ENCODE data around the gene COL5A2.

COL5A2 gene

DNA sequence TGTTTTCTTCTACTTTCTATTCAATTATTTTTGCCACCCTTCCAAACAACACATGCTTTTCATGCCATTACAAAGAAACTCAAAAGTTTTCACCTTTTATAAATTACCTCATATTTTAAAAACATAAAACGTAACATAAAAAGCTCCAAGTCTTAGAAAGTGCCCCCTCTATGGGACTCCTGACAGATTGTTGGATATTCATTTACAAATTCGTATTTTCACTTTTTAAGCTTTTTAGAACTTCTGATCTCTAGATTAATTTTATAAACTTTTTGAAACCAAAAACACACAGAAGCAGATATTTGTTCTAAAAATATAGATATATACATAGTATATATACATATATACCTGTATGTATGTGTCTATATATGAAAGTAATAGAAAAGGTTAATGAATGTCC lies 1.5 kb downstream of the COL5A2 start:
- FAIRE-seq (no peak), DNase-seq (ENCODE audit: insufficient read length) (no peak)
- TF ChIP-seq POLR2A (IDR thresholded peaks at IDR 0.05; ENCODE audit: low read depth, low read length) (no peak), POLR2AphosphoS5 (IDR thresholded peaks at IDR 0.05; ENCODE audit: low read depth, low read length) (no peak), TAF1 (IDR thresholded peaks at IDR 0.05; ENCODE audit: borderline replicate concordance, low read depth, low read length) (no peak)

DNA sequence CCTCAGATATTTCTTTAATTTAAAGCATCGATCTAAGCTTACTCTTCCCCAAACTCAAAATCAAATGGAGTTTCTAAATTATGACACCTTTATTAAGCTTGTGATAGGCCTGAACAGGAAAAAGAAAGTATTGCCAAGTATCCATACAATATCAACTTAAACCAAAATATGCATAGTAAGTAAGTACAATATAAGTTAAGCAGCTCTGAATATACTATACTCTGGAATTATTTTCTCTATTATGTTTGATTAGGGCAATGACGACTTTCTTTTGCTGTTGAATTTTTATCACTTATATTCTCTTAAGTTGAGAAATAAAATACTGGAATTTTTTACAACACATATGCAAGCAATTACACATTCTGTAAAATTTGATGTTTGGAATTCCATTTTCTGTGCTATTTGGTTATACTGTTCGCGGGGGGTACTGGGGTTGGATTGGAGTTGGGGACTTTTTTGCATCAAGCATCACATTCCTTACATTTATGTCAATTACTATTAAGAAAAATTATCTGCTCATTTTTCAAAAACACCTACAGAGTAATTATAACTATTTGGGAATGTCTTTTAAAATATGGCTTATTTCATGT lies 2.2 kb downstream of the COL5A2 start:
- no peak for DNase-seq (ENCODE audit: insufficient read length)
- TF ChIP-seq POLR2AphosphoS5 (IDR thresholded peaks at IDR 0.05; ENCODE audit: low read depth, low read length) (no peak), TAF1 (IDR thresholded peaks at IDR 0.05; ENCODE audit: borderline replicate concordance, low read depth, low read length) (no peak), POLR2A (IDR thresholded peaks at IDR 0.05; ENCODE audit: low read depth, low read length) (no peak)
- FAIRE-seq = no peak

DNA sequence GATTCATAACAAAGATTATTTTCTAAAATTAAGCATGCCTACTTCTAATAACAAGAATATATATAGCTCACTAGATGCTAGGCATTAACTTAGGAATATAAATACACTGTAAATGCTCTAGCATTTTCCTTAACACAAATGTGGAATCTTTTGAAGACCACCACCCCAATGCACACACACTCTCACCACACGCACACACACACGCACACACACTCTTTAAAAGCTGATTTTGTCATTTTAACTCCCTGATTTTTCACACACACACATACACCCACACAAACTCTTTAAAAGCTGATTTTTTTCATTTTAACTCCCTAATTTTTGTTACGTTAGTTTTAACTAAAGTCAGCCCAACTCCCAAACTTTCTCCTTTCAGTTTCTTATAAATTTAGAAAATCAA lies 3.0 kb downstream of the COL5A2 start:
- TF ChIP-seq TAF1 (IDR thresholded peaks at IDR 0.05; ENCODE audit: borderline replicate concordance, low read depth, low read length) (no peak), POLR2AphosphoS5 (IDR thresholded peaks at IDR 0.05; ENCODE audit: low read depth, low read length) (no peak), POLR2A (IDR thresholded peaks at IDR 0.05; ENCODE audit: low read depth, low read length) (no peak)
- DNase-seq (ENCODE audit: insufficient read length) (no peak), FAIRE-seq (no peak)

DNA sequence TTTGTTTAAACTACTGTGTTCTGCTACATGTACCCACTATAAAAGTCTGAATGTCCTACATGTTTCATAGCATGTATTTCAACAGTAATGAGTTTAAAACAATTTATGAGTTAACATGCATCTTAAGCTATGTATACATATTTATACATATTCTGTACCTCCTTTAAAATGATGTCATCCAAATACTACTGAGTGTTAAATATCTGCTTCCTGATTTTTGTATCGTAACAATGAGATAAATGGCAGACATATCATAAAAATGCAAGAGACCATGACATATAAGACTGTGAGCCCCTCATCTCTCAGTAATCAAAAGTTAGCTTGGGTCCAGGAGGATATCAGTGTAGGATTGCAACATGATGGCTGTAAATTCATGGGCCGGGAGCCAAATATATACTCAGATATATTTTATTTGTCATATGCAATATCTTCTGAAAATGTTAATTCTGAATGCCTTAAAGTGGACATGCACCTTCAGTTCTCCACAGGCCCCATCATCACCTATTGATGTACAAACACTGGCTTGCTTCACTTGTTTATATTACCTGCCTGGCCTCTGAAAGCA lies 3.6 kb downstream of the COL5A2 start:
- DNase-seq (ENCODE audit: insufficient read length) (no peak), FAIRE-seq (no peak)
- TF ChIP-seq TAF1 (IDR thresholded peaks at IDR 0.05; ENCODE audit: borderline replicate concordance, low read depth, low read length) = no peak
- no peak for TF ChIP-seq POLR2AphosphoS5 (IDR thresholded peaks at IDR 0.05; ENCODE audit: low read depth, low read length)
- no peak for TF ChIP-seq POLR2A (IDR thresholded peaks at IDR 0.05; ENCODE audit: low read depth, low read length)

DNA sequence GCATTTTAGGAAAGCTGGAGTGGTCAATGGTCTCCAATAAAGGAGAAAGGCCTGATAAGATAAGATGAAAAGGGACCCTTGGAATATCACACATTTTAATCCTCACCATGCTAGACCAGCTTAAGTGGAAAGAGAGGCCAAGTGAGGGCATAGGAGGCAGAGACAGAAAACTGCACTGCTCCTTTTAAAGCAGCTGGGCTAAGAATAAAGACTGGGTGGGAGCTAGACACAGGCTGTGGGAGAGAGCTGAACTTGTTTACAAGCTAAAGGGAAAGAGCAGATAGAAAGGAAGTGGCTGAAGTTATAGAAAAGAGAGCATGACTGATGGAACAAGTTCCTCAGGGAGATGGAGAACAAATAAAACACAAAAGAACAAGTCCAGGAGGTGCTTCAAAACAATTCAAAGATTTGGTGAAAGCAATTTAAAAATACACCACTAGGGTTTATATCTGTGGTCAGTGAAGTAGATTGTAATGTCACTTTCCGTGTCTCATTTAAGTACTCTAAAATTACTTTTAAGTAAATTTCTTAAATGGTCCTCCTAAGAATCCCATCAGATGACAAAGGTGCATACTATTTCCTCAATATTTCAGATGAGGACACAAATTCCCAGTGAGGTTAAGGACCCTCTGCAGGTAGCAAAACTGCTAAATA lies 7.5 kb downstream of the COL5A2 start:
- FAIRE-seq = no peak
- DNase-seq (ENCODE audit: insufficient read length) = no peak
- TF ChIP-seq POLR2AphosphoS5 (IDR thresholded peaks at IDR 0.05; ENCODE audit: low read depth, low read length) (no peak), TAF1 (IDR thresholded peaks at IDR 0.05; ENCODE audit: borderline replicate concordance, low read depth, low read length) (no peak)

DNA sequence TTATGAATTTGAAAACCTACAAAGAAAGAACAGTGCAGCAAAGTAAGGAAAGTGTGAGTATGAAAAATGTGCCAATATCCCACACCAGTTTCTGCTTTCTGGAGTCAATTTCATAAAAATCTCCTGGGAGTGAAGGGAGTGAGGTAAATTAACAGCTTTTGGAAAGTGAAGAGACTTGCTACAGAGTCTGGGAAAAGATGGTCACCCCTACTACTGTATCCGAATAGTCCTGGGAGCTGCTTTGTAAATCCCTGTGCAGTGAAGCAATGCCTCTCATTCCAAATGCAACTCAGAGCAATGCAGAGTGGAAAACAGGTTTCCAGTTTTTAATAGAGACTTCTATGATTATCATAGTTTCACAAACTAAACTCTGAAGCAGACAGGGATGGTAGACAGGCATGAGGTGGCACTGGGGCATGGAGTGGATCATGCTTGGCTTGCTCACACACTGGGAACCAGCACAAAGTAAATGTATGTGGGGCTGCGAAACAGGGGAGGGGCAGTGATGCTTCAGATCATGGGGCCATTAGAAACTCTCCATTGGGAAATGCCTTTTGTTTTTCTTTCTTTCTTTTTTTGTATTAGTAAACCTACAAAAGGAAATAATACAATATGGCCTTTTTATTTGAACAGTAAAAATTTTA lies 10.6 kb downstream of the COL5A2 start:
- DNase-seq (ENCODE audit: insufficient read length) (no peak), FAIRE-seq (no peak)
- no peak for TF ChIP-seq POLR2AphosphoS5 (IDR thresholded peaks at IDR 0.05; ENCODE audit: low read depth, low read length)
- no peak for TF ChIP-seq POLR2A (IDR thresholded peaks at IDR 0.05; ENCODE audit: low read depth, low read length)
- TF ChIP-seq TAF1 (IDR thresholded peaks at IDR 0.05; ENCODE audit: borderline replicate concordance, low read depth, low read length) = no peak

DNA sequence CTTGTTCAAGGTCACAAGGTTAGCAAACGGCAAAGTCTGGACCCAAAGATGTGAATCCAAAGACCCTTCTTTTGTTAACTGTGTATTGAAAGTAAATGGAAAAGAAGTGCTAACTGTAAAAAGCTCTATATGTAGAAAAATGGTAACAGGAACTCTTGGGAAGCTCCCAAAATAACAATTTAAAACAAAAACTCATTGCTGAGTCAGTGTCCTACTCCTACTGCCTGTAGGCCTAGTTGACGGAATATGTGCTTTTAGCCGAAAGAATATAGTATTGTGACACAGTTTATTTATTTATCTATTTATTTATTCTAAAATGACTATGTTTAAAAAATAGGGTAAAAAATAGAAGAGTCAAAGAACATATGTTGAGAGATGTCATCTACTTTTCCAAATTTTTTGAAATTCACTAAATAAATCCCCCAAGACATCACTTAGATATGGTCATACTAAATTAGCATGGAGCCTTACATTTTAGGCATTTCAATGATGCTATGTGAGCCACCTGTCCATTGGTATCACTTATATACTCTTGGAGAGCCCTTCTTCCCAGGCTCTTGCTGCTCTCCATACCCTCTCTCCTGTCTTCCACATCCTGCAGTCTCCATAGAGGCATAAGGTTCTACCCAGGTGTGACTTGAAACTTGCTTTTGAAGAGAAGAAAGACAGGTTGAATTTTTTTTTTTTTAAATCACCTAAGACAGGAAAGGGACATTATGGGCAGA lies 13.7 kb downstream of the COL5A2 start:
- FAIRE-seq = no peak
- TF ChIP-seq POLR2AphosphoS5 (IDR thresholded peaks at IDR 0.05; ENCODE audit: low read depth, low read length) (no peak), TAF1 (IDR thresholded peaks at IDR 0.05; ENCODE audit: borderline replicate concordance, low read depth, low read length) (no peak), POLR2A (IDR thresholded peaks at IDR 0.05; ENCODE audit: low read depth, low read length) (no peak)

DNA sequence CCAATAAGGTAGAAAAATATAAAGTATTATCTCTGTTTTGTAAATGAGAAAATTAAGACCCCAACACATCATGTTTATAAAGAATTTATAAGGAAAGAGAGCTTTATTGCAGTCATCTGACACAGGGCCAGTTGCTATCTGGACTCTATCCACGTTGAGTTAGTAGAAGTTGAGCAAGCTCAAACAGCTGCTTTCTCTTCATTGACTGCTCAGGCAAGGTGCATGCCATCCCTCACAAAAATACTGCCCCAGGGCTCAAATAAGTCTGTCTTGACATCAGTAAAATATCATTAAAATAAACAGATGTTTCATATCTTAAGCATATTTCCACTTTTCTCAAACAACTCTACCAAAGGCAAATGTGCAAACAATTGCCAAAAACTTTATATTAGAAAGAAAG lies 14.8 kb downstream of the COL5A2 start:
- no peak for TF ChIP-seq POLR2AphosphoS5 (IDR thresholded peaks at IDR 0.05; ENCODE audit: low read depth, low read length)
- no peak for TF ChIP-seq POLR2A (IDR thresholded peaks at IDR 0.05; ENCODE audit: low read depth, low read length)
- TF ChIP-seq TAF1 (IDR thresholded peaks at IDR 0.05; ENCODE audit: borderline replicate concordance, low read depth, low read length) = no peak
- no peak for FAIRE-seq
- DNase-seq (ENCODE audit: insufficient read length) = no peak

More for the DNA sequence above, 13.7 kb downstream of the COL5A2 start:
- no peak for DNase-seq (ENCODE audit: insufficient read length)

DNA sequence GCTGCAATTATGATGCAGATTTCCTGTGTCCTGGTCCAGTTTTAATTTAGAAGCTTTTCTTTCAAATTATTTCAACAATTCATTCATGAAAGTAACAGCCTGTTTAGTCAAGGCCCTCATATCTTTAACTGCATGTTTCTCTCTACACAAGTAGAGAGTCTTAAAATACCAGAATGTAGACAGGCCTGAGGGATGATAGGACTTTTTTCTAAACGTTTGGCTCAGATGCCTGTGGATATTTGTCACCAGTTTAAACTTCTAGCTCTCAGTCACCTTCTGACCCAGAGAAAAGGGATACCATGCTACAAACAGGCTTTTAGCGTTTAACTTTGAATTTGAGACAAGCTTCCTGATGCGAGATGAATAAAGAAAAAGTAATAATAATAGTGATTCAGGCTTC lies 15.7 kb downstream of the COL5A2 start:
- DNase-seq (ENCODE audit: insufficient read length) = no peak
- TF ChIP-seq POLR2A (IDR thresholded peaks at IDR 0.05; ENCODE audit: low read depth, low read length) (no peak), POLR2AphosphoS5 (IDR thresholded peaks at IDR 0.05; ENCODE audit: low read depth, low read length) (no peak), TAF1 (IDR thresholded peaks at IDR 0.05; ENCODE audit: borderline replicate concordance, low read depth, low read length) (no peak)
- no peak for FAIRE-seq

DNA sequence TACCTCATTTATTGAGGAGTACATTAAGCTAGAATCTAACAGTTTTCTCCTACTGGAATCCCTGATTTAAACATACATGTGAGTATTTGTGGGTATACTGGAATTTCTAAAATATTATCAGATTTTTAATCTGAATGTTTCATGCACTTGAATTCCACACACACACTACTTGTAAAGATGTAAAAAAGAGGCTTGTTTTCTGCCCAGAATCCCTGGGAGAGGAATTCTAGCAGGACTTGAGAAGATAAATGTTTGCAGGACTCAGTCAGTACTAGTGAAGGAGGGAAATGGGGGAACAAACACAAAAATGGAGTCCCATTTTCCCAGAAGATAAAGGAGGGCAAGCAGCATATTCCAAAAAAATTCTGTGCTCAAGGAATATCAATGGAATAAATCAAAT lies 17.0 kb downstream of the COL5A2 start:
- no peak for TF ChIP-seq POLR2A (IDR thresholded peaks at IDR 0.05; ENCODE audit: low read depth, low read length)
- no peak for TF ChIP-seq TAF1 (IDR thresholded peaks at IDR 0.05; ENCODE audit: borderline replicate concordance, low read depth, low read length)
- no peak for TF ChIP-seq POLR2AphosphoS5 (IDR thresholded peaks at IDR 0.05; ENCODE audit: low read depth, low read length)
- no peak for FAIRE-seq
- no peak for DNase-seq (ENCODE audit: insufficient read length)

DNA sequence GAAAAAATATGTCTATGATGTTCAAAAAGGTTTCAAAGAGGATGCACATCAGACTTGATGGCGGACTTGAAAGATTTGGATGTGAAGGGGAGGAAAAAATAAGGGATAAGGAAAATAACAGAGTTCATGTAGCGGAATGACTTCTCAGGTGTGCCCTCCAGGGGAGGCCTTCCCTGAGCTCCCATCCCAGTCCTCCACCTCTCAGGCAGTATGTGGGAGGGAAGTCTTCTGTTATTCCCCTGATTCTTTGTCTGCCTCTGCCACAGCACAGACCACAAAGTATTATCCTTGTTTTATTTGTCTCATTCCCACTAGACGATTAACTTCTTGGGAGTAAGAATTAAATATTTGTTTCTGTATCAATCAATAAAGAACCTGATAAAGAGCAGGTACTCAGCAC lies 17.7 kb downstream of the COL5A2 start:
- no peak for FAIRE-seq
- no peak for TF ChIP-seq TAF1 (IDR thresholded peaks at IDR 0.05; ENCODE audit: borderline replicate concordance, low read depth, low read length)
- TF ChIP-seq POLR2AphosphoS5 (IDR thresholded peaks at IDR 0.05; ENCODE audit: low read depth, low read length) = no peak
- TF ChIP-seq POLR2A (IDR thresholded peaks at IDR 0.05; ENCODE audit: low read depth, low read length) = no peak

More for the DNA sequence above, 17.7 kb downstream of the COL5A2 start:
- no peak for DNase-seq (ENCODE audit: insufficient read length)

Measured in GM12892 (cell line).